OCI-LY3 (cell line): ENCODE data around the gene KRABD2.
A peak's percentile ranks its signal among the peaks of the same experiment; 100 is the strongest.
"Not testable (repeated sequence)": the region's sequence is repeated elsewhere in the genome, so short reads cannot be mapped to it uniquely, and the experiment has no call there.

Source experiments
- H2AFZ ChIP-seq: fragments of 200-600, 300-600 bp; shearing (Covaris generic); 2 replicates; pipeline ENCODE4 v1.6.0; 2014; ENCODE audit warnings: antibody characterized with exemption, low read depth, low read length
- H3K27ac ChIP-seq: fragments of 200-600, 300-600 bp; sonication (generic); 2 replicates; pipeline ENCODE4 v1.5.1; 2014; ENCODE audit warnings: mild to moderate bottlenecking, low read length, moderate library complexity, mixed read lengths
- H3K27me3 ChIP-seq: fragments of 200-600, 300-600 bp; sonication (generic); 2 replicates; pipeline ENCODE4 v1.6.1; 2014; ENCODE audit warnings: low read depth, low read length, mixed read lengths
- H3K36me3 ChIP-seq: fragments of 200-600, 300-600 bp; sonication (generic); replicated peaks from 2 replicates; pipeline ENCODE3; 2014; ENCODE audit warnings: low read depth, low read length, mixed read lengths
- H3K4me1 ChIP-seq: fragments of 300-600, 200-600 bp; sonication (generic); 2 replicates; pipeline ENCODE4 v1.6.1; 2014; ENCODE audit warnings: low read length, mixed read lengths
- H3K4me2 ChIP-seq: fragments of 200-600, 300-600 bp; sonication (generic); 2 replicates; pipeline ENCODE4 v1.6.1; 2014; ENCODE audit warnings: low read length, mixed read lengths
- H3K4me3 ChIP-seq: fragments of 300-600, 200-600 bp; sonication (generic); 2 replicates; pipeline ENCODE4 v1.5.1; 2014; ENCODE audit warnings: antibody characterized with exemption, mild to moderate bottlenecking, low read length, moderate library complexity
- H3K79me2 ChIP-seq: fragments of 300-600, 200-600 bp; shearing (Covaris generic); 2 replicates; pipeline ENCODE4 v1.6.1; 2014; ENCODE audit warnings: mild to moderate bottlenecking, low read length, mixed read lengths
- H3K9ac ChIP-seq: fragments of 300-600, 200-600 bp; shearing (Covaris generic); 2 replicates; pipeline ENCODE4 v1.6.0; 2014; ENCODE audit warnings: mild to moderate bottlenecking, low read length, moderate library complexity
- H3K9me3 ChIP-seq: fragments of 200-600, 300-600 bp; shearing (Covaris generic); 2 replicates; pipeline ENCODE4 v1.6.1; 2014; ENCODE audit warnings: low read length, mixed read lengths; ENCODE audit not compliant: insufficient read depth
- H4K20me1 ChIP-seq: fragments of 200-600, 300-600 bp; sonication (generic); 2 replicates; pipeline ENCODE4 v1.6.1; 2016; ENCODE audit warnings: low read length, mixed read lengths; ENCODE audit not compliant: insufficient read depth
- EZH2phosphoT487 ChIP-seq: fragments of 200-600 bp; shearing (Covaris generic); IDR thresholded peaks from 2 replicates; pipeline ENCODE4 v1.6.1; 2018; ENCODE audit warnings: antibody characterized with exemption, mixed run types, low read depth
- TF ChIP-seq, protein P1 (sequence below): fragments of 200-600, 300-600 bp; sonication (generic); IDR thresholded peaks from 2 replicates; pipeline ENCODE4 v1.5.1; 2014; ENCODE audit warnings: antibody characterized with exemption, low read length, low read depth

Gene KRABD2

DNA sequence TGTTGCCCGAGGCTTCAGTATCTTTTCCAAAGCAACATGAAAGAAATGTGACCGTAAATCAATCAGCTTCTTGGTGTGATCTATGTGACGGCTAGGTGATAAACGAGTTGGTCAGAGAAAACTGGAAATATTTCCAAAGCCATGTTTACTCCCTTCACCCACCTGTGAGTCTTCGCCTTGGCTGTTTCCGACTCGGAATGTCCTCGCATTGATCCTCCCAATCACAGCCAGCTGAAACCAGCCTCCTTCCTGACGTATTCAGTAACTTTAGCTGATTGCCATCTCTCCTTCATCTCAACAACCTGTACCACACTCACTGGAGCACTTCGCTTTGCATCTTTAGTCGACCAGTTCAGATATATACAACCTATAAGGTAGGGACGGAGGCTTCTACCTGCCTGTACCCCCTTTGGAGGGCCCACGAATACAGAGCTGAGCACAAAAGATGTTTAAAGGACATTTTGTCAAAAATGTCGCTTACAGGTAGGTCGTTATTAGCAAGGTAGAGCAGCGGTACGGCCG is 705 bp downstream of the KRABD2 start:
- Histone ChIP-seq H3K4me2 (peak overlapping the region; percentile 76), H3K9ac (peak overlapping the region; percentile 52; the same call in 1 of the 2 replicates), H4K20me1 (peaks cover 20% of the 10 kb centered on the region), H3K27ac (no peak overlapping the region), H3K9me3 (no peaks in the 10 kb centered on the region), H3K27me3 (no peaks in the 10 kb centered on the region), H3K79me2 (peaks cover 13% of the 10 kb centered on the region), H3K4me1 (peaks cover 25% of the 10 kb centered on the region), H3K36me3 (peaks cover 35% of the 10 kb centered on the region), H2AFZ (no peak overlapping the region), H3K4me3 (peak overlapping the region; percentile 71)
- TF ChIP-seq, protein P1, sequence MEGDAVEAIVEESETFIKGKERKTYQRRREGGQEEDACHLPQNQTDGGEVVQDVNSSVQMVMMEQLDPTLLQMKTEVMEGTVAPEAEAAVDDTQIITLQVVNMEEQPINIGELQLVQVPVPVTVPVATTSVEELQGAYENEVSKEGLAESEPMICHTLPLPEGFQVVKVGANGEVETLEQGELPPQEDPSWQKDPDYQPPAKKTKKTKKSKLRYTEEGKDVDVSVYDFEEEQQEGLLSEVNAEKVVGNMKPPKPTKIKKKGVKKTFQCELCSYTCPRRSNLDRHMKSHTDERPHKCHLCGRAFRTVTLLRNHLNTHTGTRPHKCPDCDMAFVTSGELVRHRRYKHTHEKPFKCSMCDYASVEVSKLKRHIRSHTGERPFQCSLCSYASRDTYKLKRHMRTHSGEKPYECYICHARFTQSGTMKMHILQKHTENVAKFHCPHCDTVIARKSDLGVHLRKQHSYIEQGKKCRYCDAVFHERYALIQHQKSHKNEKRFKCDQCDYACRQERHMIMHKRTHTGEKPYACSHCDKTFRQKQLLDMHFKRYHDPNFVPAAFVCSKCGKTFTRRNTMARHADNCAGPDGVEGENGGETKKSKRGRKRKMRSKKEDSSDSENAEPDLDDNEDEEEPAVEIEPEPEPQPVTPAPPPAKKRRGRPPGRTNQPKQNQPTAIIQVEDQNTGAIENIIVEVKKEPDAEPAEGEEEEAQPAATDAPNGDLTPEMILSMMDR: no peak
- no peak for TF ChIP-seq EZH2phosphoT487

DNA sequence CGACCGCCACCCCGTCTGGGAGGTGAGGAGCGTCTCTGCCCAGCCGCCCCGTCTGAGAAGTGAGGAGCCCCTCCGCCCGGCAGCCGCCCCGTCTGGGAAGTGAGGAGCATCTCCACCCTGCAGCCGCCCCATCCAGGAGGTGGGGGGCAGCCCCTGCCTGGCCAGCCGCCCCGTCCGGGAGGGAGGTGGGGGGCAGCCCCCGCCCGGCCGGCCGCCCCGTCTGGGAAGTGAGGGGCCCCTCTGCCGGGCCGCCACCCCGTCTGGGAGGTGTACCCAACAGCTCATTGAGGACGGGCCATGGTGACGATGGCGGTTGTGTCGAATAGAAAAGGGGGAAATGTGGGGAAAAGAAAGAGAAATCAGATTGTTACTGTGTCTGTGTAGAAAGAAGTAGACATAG is 2.6 kb downstream of the KRABD2 start:
- Histone ChIP-seq H3K36me3 (peaks cover 18% of the 10 kb centered on the region), H3K4me1 (peaks cover 15% of the 10 kb centered on the region)
- not testable (repeated sequence) for H3K79me2 ChIP-seq, H4K20me1 ChIP-seq, H3K27ac ChIP-seq, H3K4me2 ChIP-seq, H3K9me3 ChIP-seq, H3K4me3 ChIP-seq, H3K9ac ChIP-seq, H3K27me3 ChIP-seq, H2AFZ ChIP-seq

DNA sequence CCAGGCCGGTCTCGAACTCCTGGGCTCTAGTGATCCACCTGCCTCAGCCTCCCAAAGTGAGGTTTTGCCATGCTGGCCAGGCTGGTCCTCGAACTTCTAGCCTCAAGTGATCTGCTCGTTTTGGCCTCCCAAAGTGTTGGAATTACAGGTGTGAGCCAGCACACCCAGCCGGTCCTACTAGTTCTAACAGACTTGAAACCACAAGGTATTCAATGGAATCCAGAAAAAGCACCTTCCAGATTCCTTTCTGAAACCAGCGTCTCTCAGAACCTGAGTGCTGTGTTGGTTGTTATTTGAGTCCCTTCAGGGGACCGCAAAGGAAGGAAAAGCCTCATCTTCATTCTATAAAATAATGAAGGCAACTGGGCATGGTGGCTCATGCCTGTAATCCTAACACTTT is 4.1 kb downstream of the KRABD2 start:
- no peak overlapping the region for H3K27ac ChIP-seq
- H3K79me2 ChIP-seq: no peaks in the 10 kb centered on the region
- TF ChIP-seq EZH2phosphoT487: no peak
- TF ChIP-seq, protein P1: no peak
- H3K4me1 ChIP-seq: peaks cover 13% of the 10 kb centered on the region
- peaks cover 11% of the 10 kb centered on the region for H3K36me3 ChIP-seq
- no peaks in the 10 kb centered on the region for H3K9me3 ChIP-seq
- no peak overlapping the region for H2AFZ ChIP-seq
- no peak overlapping the region for H3K4me2 ChIP-seq
- H3K4me3 ChIP-seq: no peak overlapping the region
- H3K9ac ChIP-seq: no peak overlapping the region
- H3K27me3 ChIP-seq: no peaks in the 10 kb centered on the region
- H4K20me1 ChIP-seq: no peaks in the 10 kb centered on the region

DNA sequence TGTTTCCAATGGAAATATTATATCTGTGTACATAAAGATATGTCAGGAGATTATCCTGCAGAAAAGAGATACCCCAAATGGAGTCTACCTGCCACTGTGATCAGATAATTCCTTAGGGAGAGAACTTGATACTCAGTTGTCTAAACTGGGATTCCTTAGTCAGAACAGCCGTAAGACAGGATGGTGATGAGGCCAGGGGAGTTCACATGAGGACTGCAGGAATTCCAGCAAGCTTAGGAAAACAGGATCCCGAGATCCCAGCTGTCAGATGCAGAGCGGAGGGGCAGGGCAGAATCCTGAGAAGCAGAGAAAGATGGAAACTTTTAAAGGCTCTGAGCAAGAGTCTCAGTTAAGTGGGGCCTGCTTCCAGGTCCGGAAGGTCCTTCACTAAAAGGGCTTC is 4.7 kb downstream of the KRABD2 start:
- no peak for TF ChIP-seq EZH2phosphoT487
- TF ChIP-seq, protein P1: no peak
- Histone ChIP-seq H3K4me1 (peaks cover 8% of the 10 kb centered on the region), H3K9ac (no peak overlapping the region), H3K79me2 (no peaks in the 10 kb centered on the region), H2AFZ (no peak overlapping the region), H3K9me3 (no peaks in the 10 kb centered on the region), H3K27me3 (no peaks in the 10 kb centered on the region), H3K27ac (no peak overlapping the region), H3K4me3 (no peak overlapping the region), H3K4me2 (no peak overlapping the region), H3K36me3 (peaks cover 6% of the 10 kb centered on the region), H4K20me1 (no peaks in the 10 kb centered on the region)
